ENCODE results near the gene GRSF1.

GRCh38 chr4:70880739-70881138 is 41.0 kb upstream of the GRSF1 start:
- TF ChIP-seq CTCF (IDR thresholded peaks at IDR 0.05) (no peak), POLR2A (IDR thresholded peaks at IDR 0.05) (no peak)
